Type B pancreatic cell (in vitro differentiated cells): ENCODE results near the gene IMMP2L. TPM values are rescaled to one million over a fixed set of nuclear protein-coding genes. Genes with fewer than 3 reads are reported as not detected.

Source experiments
- DNase-seq: peaks from one replicate; pipeline ENCODE4 v3.0.0; 2021; ENCODE audit warnings: mixed read lengths; ENCODE audit not compliant: unreplicated experiment; ENCODE audit errors: extremely low spot score
- H3K27ac Mint-ChIP-seq: 2 replicates; pipeline ENCODE4 v1.8.0; 2021; ENCODE audit warnings: mild to moderate bottlenecking, mixed read lengths
- H3K27me3 Mint-ChIP-seq: 2 replicates; pipeline ENCODE4 v1.8.0; 2021; ENCODE audit warnings: mixed read lengths
- H3K36me3 Mint-ChIP-seq: 2 replicates; pipeline ENCODE4 v1.8.0; 2021; ENCODE audit warnings: mixed read lengths
- H3K4me1 Mint-ChIP-seq: one replicate; pipeline ENCODE4 v1.8.0; 2021; ENCODE audit warnings: mixed read lengths; ENCODE audit not compliant: unreplicated experiment
- H3K4me3 Mint-ChIP-seq: 2 replicates; pipeline ENCODE4 v1.8.0; 2021; ENCODE audit warnings: mild to moderate bottlenecking, mixed read lengths
- H3K9me3 Mint-ChIP-seq: 2 replicates; pipeline ENCODE4 v1.8.0; 2021; ENCODE audit warnings: mixed read lengths
- CTCF ChIP-seq: fragments of 200-600 bp; sonication (generic); conservative IDR thresholded peaks from 2 replicates; pipeline ENCODE4 v1.5.0; 2021; ENCODE audit warnings: antibody characterized with exemption, mild to moderate bottlenecking
- total RNA-seq: library from RNA; stranded (reverse); gene quantifications from 2 replicates; pipeline ENCODE4 v1.2.1, GENCODE V29; 2021; ENCODE audit warnings: low replicate concordance

Gene IMMP2L
- total RNA-seq, 1 donor from 2014 or later = 23.0 TPM

- Mint-ChIP-seq H3K9me3 (no peaks in the 10 kb centered on the region), H3K36me3 (no peaks in the 10 kb centered on the region), H3K4me3 (no peak overlapping the region), H3K4me1 (peaks cover 15% of the 10 kb centered on the region), H3K27ac (no peak overlapping the region), H3K27me3 (no peaks in the 10 kb centered on the region)
- no peak for TF ChIP-seq CTCF
- DNase-seq = no peak
Measured at GRCh38 chr7:111530356-111530668, 32.0 kb downstream of the IMMP2L start.

- Mint-ChIP-seq H3K9me3 (no peaks in the 10 kb centered on the region), H3K4me1 (peaks cover 15% of the 10 kb centered on the region), H3K4me3 (no peak overlapping the region), H3K27ac (no peak overlapping the region), H3K36me3 (no peaks in the 10 kb centered on the region), H3K27me3 (no peaks in the 10 kb centered on the region)
- DNase-seq = no peak
- no peak for TF ChIP-seq CTCF
Measured at GRCh38 chr7:111529507-111530355, 32.6 kb downstream of the IMMP2L start.

GRCh38 chr7:111528331-111528730, 34.0 kb downstream of the IMMP2L start:
- Mint-ChIP-seq H3K36me3 (no peaks in the 10 kb centered on the region), H3K4me3 (no peak overlapping the region), H3K27ac (no peak overlapping the region), H3K27me3 (no peaks in the 10 kb centered on the region), H3K9me3 (no peaks in the 10 kb centered on the region), H3K4me1 (peaks cover 15% of the 10 kb centered on the region)
- no peak for DNase-seq
- TF ChIP-seq CTCF = no peak

GRCh38 chr7:111527545-111527944, 34.7 kb downstream of the IMMP2L start:
- no peak for DNase-seq
- Mint-ChIP-seq H3K27ac (no peak overlapping the region), H3K9me3 (no peaks in the 10 kb centered on the region), H3K36me3 (no peaks in the 10 kb centered on the region), H3K27me3 (no peaks in the 10 kb centered on the region), H3K4me3 (no peak overlapping the region), H3K4me1 (peaks cover 13% of the 10 kb centered on the region)
- TF ChIP-seq CTCF = no peak

- Mint-ChIP-seq H3K4me3 (no peak overlapping the region), H3K27me3 (no peaks in the 10 kb centered on the region), H3K9me3 (no peaks in the 10 kb centered on the region), H3K4me1 (peaks cover 9% of the 10 kb centered on the region), H3K27ac (no peak overlapping the region), H3K36me3 (peaks cover 14% of the 10 kb centered on the region)
- no peak for DNase-seq
- TF ChIP-seq CTCF = no peak
Measured at GRCh38 chr7:111525100-111525499, 37.2 kb downstream of the IMMP2L start.
